IMR-90 (cell line): Measurements from ENCODE around the gene STOX2. TPM values are rescaled to one million over a fixed set of nuclear protein-coding genes. Genes with fewer than 3 reads are reported as not detected.

Experiments
- ATAC-seq: fragments of 200-7000 bp; cut with Tn5 transposase; 2 replicates; pipeline ENCODE4 v1.9.1; 2020; ENCODE audit warnings: low read depth, mild to moderate bottlenecking, moderate library complexity
- BruUV-seq: library from RNA; stranded (reverse); fragments of 400-500 nt; replicated peaks from 2 replicates; lab custom pipeline; 2021; lab: Mats Ljungman, UMichigan
- CTCF ChIA-PET: fragments of 300-600 bp; formaldehyde crosslinking; extraction: SDS; loops from one replicate; lab custom pipeline; 2021; ENCODE audit warnings: antibody characterized with exemption; lab: Yijun Ruan, JAX
- POLR2A ChIA-PET: fragments of 300-600 bp; sonication (Branson Sonifier 250); formaldehyde crosslinking; loops from one replicate; lab custom pipeline; 2022; ENCODE audit warnings: antibody characterized with exemption; ENCODE audit not compliant: unreplicated experiment; lab: Charles Lee
- DNase-seq: peaks from one replicate; pipeline ENCODE4 v3.0.0; 2013
- H2AFZ ChIP-seq: replicated peaks from 2 replicates; pipeline ENCODE3; 2013; ENCODE audit warnings: low read length, mild to moderate bottlenecking; ENCODE audit not compliant: poor library complexity
- H2AK5ac ChIP-seq: 2 replicates; pipeline ENCODE4 v1.6.1; 2013; ENCODE audit warnings: low read depth, low read length, inconsistent platforms
- H2AK9ac ChIP-seq: replicated peaks from 2 replicates; pipeline ENCODE3; 2013; ENCODE audit warnings: mild to moderate bottlenecking, low read depth, low read length, moderate library complexity; ENCODE audit not compliant: poor library complexity
- H2BK120ac ChIP-seq: 2 replicates; pipeline ENCODE4 v1.6.1; 2013; ENCODE audit warnings: low read depth, low read length, inconsistent platforms
- H2BK15ac ChIP-seq: 3 replicates; pipeline ENCODE4 v1.6.1; 2013; ENCODE audit warnings: low read depth, low read length, inconsistent platforms
- H2BK20ac ChIP-seq: 2 replicates; pipeline ENCODE4 v1.6.1; 2013; ENCODE audit warnings: low read depth, mild to moderate bottlenecking, inconsistent platforms, low read length, moderate library complexity
- H2BK5ac ChIP-seq: 2 replicates; pipeline ENCODE4 v1.6.1; 2013; ENCODE audit warnings: mild to moderate bottlenecking, low read depth, low read length, inconsistent platforms; ENCODE audit not compliant: poor library complexity, severe bottlenecking
- H3K14ac ChIP-seq: replicated peaks from 2 replicates; pipeline ENCODE4 v1.6.1; 2013; ENCODE audit warnings: low read depth, low read length, inconsistent platforms
- H3K18ac ChIP-seq: 2 replicates; pipeline ENCODE4 v1.6.1; 2013; ENCODE audit warnings: low read depth, low read length, control low read depth
- H3K23ac ChIP-seq: 2 replicates; pipeline ENCODE4 v1.6.1; 2013; ENCODE audit warnings: low read depth, low read length, inconsistent platforms
- H3K27ac ChIP-seq: 2 replicates; pipeline ENCODE4 v1.5.1; 2013; ENCODE audit warnings: mild to moderate bottlenecking, control low read depth, low read length; ENCODE audit not compliant: insufficient read depth
- H3K27me3 ChIP-seq: 2 replicates; pipeline ENCODE4 v1.6.1; 2013; ENCODE audit warnings: low read length; ENCODE audit not compliant: control insufficient read depth, insufficient read depth
- H3K36me3 ChIP-seq: 2 replicates; pipeline ENCODE4 v1.6.1; 2013; ENCODE audit warnings: low read length, mixed read lengths; ENCODE audit not compliant: control insufficient read depth, insufficient read depth
- H3K4ac ChIP-seq: 2 replicates; pipeline ENCODE4 v1.6.1; 2013; ENCODE audit warnings: low read depth, low read length, inconsistent platforms
- H3K4me1 ChIP-seq: 2 replicates; pipeline ENCODE4 v1.6.1; 2013; ENCODE audit warnings: low read length, mixed read lengths; ENCODE audit not compliant: control insufficient read depth, insufficient read depth
- H3K4me2 ChIP-seq: 2 replicates; pipeline ENCODE4 v1.6.1; 2013; ENCODE audit warnings: low read depth, mild to moderate bottlenecking, control low read depth, low read length, moderate library complexity
- H3K4me3 ChIP-seq: 2 replicates; pipeline ENCODE4 v1.5.1; 2013; ENCODE audit warnings: low read depth, mild to moderate bottlenecking, control low read depth, low read length, moderate library complexity; ENCODE audit not compliant: insufficient read depth
- H3K56ac ChIP-seq: 2 replicates; pipeline ENCODE4 v1.6.1; 2013; ENCODE audit warnings: low read length, inconsistent platforms; ENCODE audit not compliant: insufficient read depth; ENCODE audit errors: extremely low read depth
- H3K79me1 ChIP-seq, 2 experiments: 2 replicates each; pipeline ENCODE4 v1.6.1; 2013; ENCODE audit warnings: low read length in 2 of 2, inconsistent platforms in 1 of 2, low read depth in 1 of 2
- H3K9ac ChIP-seq: 2 replicates; pipeline ENCODE4 v1.6.1; 2013; ENCODE audit warnings: low read depth, low read length, control low read depth
- H3K9me1 ChIP-seq: 2 replicates; pipeline ENCODE4 v1.6.1; 2013; ENCODE audit warnings: low read length, inconsistent platforms; ENCODE audit not compliant: insufficient read depth
- H3K9me3 ChIP-seq: 2 replicates; pipeline ENCODE4 v1.6.1; 2013; ENCODE audit warnings: low read length; ENCODE audit not compliant: control insufficient read depth, insufficient read depth
- H4K20me1 ChIP-seq: 2 replicates; pipeline ENCODE4 v1.6.1; 2013; ENCODE audit warnings: low read length, inconsistent platforms; ENCODE audit not compliant: insufficient read depth
- H4K5ac ChIP-seq: 2 replicates; pipeline ENCODE4 v1.6.1; 2013; ENCODE audit warnings: mild to moderate bottlenecking, low read depth, low read length, control low read depth
- H4K8ac ChIP-seq, 2 experiments: 2 replicates each; pipeline ENCODE4 v1.6.1; 2013; ENCODE audit warnings: low read depth in 2 of 2, low read length in 2 of 2, control low read depth in 1 of 2, inconsistent platforms in 1 of 2
- H4K91ac ChIP-seq: 2 replicates; pipeline ENCODE4 v1.6.1; 2013; ENCODE audit warnings: low read depth, low read length, inconsistent platforms; ENCODE audit not compliant: insufficient read depth
- BHLHE40 ChIP-seq: fragments of 150-350 bp; IDR thresholded peaks from 2 replicates; pipeline ENCODE4 v1.6.1; 2016; ENCODE audit warnings: mild to moderate bottlenecking, low read depth, low read length
- CEBPB ChIP-seq: IDR thresholded peaks from 2 replicates; pipeline ENCODE4 v1.6.1; 2012; ENCODE audit warnings: low read depth, low read length, improper control_type of control experiment
- CHD1 ChIP-seq: IDR thresholded peaks from 2 replicates; pipeline ENCODE4 v1.6.1; 2012; ENCODE audit warnings: low read depth, low read length, improper control_type of control experiment
- FOS ChIP-seq: fragments of 150-350 bp; IDR thresholded peaks from 2 replicates; pipeline ENCODE4 v1.6.1; 2016; ENCODE audit warnings: low read depth, low read length
- MAFK ChIP-seq: IDR thresholded peaks from 2 replicates; pipeline ENCODE4 v1.6.1; 2012; ENCODE audit warnings: low read depth, low read length, improper control_type of control experiment
- MAZ ChIP-seq: IDR thresholded peaks from 2 replicates; pipeline ENCODE4 v1.6.1; 2012; ENCODE audit warnings: low read depth, mild to moderate bottlenecking, low read length, improper control_type of control experiment, moderate library complexity, borderline replicate concordance
- MXI1 ChIP-seq: IDR thresholded peaks from 2 replicates; pipeline ENCODE4 v1.6.1; 2012; ENCODE audit warnings: low read depth, mild to moderate bottlenecking, low read length, moderate library complexity, borderline replicate concordance
- NFE2L2 ChIP-seq: fragments of 150-350 bp; IDR thresholded peaks from 2 replicates; pipeline ENCODE4 v1.6.1; 2016; ENCODE audit warnings: low read depth, mild to moderate bottlenecking, low read length
- POLR2A ChIP-seq: IDR thresholded peaks from 2 replicates; pipeline ENCODE4 v1.6.1; 2012; ENCODE audit warnings: mild to moderate bottlenecking, low read depth, low read length
- RAD21 ChIP-seq: IDR thresholded peaks from 2 replicates; pipeline ENCODE4 v1.6.1; 2012; ENCODE audit warnings: low read length, improper control_type of control experiment
- RCOR1 ChIP-seq: IDR thresholded peaks from 2 replicates; pipeline ENCODE4 v1.6.1; 2012; ENCODE audit warnings: mild to moderate bottlenecking, low read length, improper control_type of control experiment; ENCODE audit not compliant: insufficient replicate concordance
- RFX5 ChIP-seq: IDR thresholded peaks from 2 replicates; pipeline ENCODE4 v1.8.0; 2012; ENCODE audit warnings: low read depth, mild to moderate bottlenecking, low read length, moderate library complexity
- SMC3 ChIP-seq: fragments of 150-350 bp; IDR thresholded peaks from 2 replicates; pipeline ENCODE4 v1.6.1; 2016; ENCODE audit warnings: low read depth, mild to moderate bottlenecking, antibody characterized with exemption, low read length, moderate library complexity
- WGBS, 2 experiments: methylation state at CpG; one replicate each; pipeline versions ENCODE4 v1.1.5 to v1.1.7; 2013; ENCODE audit warnings: missing lambda C conversion rate in 2 of 2; ENCODE audit not compliant: insufficient read length in 1 of 2; ENCODE audit errors: extremely low coverage in 2 of 2; 5-methylcytosine and 5-hydroxymethylcytosine counted together
- dilution Hi-C: fragments of 300-500 bp; cut with HindIII; formaldehyde crosslinking; loops from one replicate; pipeline ENCODE4 v1.14.3; 2018; ENCODE audit warnings: low sequenced_read_pairs; ENCODE audit not compliant: unreplicated experiment
- in situ Hi-C: fragments of 300-500 bp; cut with MboI; formaldehyde crosslinking; loops from 3 replicates; pipeline ENCODE4 v1.14.3; 2019; ENCODE audit warnings: low sequenced_read_pairs, inconsistent platforms, mixed read lengths
- intact Hi-C: fragments of 100-400 bp; cut with micrococcal nuclease; formaldehyde crosslinking; loops from 2 replicates; pipeline ENCODE4 v1.10.0; 2022
- polyA plus RNA-seq, 3 experiments: library from polyadenylated mRNA; depleted of rRNA; stranded (reverse); fragments of >200 nt; gene quantifications; 2 replicates each; pipeline ENCODE4 v1.2.3, GENCODE V29; 2012; ENCODE audit warnings: low replicate concordance in 1 of 3
- total RNA-seq: library from RNA; depleted of rRNA; stranded (reverse); fragments of >200 nt; gene quantifications from 2 replicates; pipeline ENCODE4 v1.2.3, GENCODE V29; 2012
- TF ChIP-seq, protein P1 (sequence below): conservative IDR thresholded peaks from 2 replicates; pipeline ENCODE4 v1.5.1; 2012; ENCODE audit warnings: mild to moderate bottlenecking, low read depth, low read length, improper control_type of control experiment
- TF ChIP-seq, protein P2 (sequence below): fragments of 150-350 bp; IDR thresholded peaks from 2 replicates; pipeline ENCODE4 v1.6.1; 2017; ENCODE audit warnings: mild to moderate bottlenecking, antibody characterized with exemption, low read length, low read depth
- TF ChIP-seq, protein P3 (sequence below): fragments of 150-350 bp; IDR thresholded peaks from 2 replicates; pipeline ENCODE4 v1.6.1; 2016; ENCODE audit warnings: low read depth, mild to moderate bottlenecking, low read length, moderate library complexity, borderline replicate concordance

STOX2 gene
- total and polyA plus RNA-seq, 2 of the 4 experiments (the other 2 are of a cell fraction), result 1.1 to 5.4 TPM

DNA sequence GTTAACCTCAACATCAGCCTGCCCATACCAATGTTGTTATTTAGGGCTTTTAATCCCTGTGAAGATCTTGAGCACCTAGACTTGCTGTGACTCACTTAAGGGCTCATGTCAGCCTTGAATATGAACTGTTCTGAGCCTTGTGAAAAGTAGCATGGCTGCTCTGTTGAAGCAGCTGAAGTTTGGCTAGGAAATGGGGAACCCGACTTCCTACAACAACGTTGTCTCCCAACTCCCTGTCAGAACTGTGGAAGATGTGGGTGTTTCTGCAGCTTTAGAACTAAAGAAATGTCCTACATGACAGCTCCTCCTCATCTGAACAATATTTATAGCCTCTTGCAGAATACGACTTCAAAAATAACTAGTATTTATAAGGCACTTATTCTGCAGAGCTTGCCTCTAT, 27.5 kb downstream of the STOX2 start:
- DNase-seq (no peak), ATAC-seq (no peak)
- Histone ChIP-seq H4K8ac (no peak overlapping the region), H3K4ac (no peak overlapping the region), H3K9me3 (no peaks in the 10 kb centered on the region), H2BK5ac (no peak overlapping the region), H3K56ac (no peak overlapping the region), H3K9ac (no peak overlapping the region), H3K79me1 (no peaks in the 10 kb centered on the region), H3K27ac (no peak overlapping the region), H3K4me1 (peaks cover 5% of the 10 kb centered on the region; the same call in 1 of the 2 replicates), H4K91ac (no peak overlapping the region), H3K9me1 (no peaks in the 10 kb centered on the region; the same call in 1 of the 2 replicates), H3K14ac (no peak overlapping the region), H2BK15ac (no peak overlapping the region), H3K18ac (no peak overlapping the region), H3K36me3 (peaks cover 1% of the 10 kb centered on the region; the same call in 1 of the 2 replicates), H3K4me3 (no peak overlapping the region), H2AFZ (no peak overlapping the region), H2AK9ac (no peak overlapping the region), H3K4me2 (no peak overlapping the region), H4K20me1 (no peaks in the 10 kb centered on the region), H2AK5ac (no peak overlapping the region), H3K23ac (no peak overlapping the region), H3K27me3 (no peaks in the 10 kb centered on the region), H4K5ac (no peak overlapping the region), H2BK20ac (no peak overlapping the region), H2BK120ac (no peak overlapping the region)
- ChIA-PET CTCF (interaction anchor here (0.5 kb wide), 1 partner anchor 556 kb away, joined by 3 read pairs; no protein-coding TSS in a partner anchor), POLR2A (no interaction called here)
- in situ Hi-C loops (no loop called here), intact Hi-C loops (no loop called here), dilution Hi-C loops (no loop called here)
- WGBS, 2 experiments, result no CpG with 5 or more reads among the region's 3 CpGs
- no TSS peak for BruUV-seq
- TF ChIP-seq POLR2A (no peak), RCOR1 (no peak), NFE2L2 (no peak), CEBPB (no peak), SMC3 (no peak), RFX5 (no peak), FOS (no peak), MAZ (no peak), BHLHE40 (no peak), CHD1 (no peak), MAFK (no peak), MXI1 (no peak), RAD21 (no peak)
- TF ChIP-seq, protein P1, sequence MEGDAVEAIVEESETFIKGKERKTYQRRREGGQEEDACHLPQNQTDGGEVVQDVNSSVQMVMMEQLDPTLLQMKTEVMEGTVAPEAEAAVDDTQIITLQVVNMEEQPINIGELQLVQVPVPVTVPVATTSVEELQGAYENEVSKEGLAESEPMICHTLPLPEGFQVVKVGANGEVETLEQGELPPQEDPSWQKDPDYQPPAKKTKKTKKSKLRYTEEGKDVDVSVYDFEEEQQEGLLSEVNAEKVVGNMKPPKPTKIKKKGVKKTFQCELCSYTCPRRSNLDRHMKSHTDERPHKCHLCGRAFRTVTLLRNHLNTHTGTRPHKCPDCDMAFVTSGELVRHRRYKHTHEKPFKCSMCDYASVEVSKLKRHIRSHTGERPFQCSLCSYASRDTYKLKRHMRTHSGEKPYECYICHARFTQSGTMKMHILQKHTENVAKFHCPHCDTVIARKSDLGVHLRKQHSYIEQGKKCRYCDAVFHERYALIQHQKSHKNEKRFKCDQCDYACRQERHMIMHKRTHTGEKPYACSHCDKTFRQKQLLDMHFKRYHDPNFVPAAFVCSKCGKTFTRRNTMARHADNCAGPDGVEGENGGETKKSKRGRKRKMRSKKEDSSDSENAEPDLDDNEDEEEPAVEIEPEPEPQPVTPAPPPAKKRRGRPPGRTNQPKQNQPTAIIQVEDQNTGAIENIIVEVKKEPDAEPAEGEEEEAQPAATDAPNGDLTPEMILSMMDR, result no peak
- TF ChIP-seq, protein P2, sequence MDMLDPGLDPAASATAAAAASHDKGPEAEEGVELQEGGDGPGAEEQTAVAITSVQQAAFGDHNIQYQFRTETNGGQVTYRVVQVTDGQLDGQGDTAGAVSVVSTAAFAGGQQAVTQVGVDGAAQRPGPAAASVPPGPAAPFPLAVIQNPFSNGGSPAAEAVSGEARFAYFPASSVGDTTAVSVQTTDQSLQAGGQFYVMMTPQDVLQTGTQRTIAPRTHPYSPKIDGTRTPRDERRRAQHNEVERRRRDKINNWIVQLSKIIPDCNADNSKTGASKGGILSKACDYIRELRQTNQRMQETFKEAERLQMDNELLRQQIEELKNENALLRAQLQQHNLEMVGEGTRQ, result no peak
- TF ChIP-seq, protein P3, sequence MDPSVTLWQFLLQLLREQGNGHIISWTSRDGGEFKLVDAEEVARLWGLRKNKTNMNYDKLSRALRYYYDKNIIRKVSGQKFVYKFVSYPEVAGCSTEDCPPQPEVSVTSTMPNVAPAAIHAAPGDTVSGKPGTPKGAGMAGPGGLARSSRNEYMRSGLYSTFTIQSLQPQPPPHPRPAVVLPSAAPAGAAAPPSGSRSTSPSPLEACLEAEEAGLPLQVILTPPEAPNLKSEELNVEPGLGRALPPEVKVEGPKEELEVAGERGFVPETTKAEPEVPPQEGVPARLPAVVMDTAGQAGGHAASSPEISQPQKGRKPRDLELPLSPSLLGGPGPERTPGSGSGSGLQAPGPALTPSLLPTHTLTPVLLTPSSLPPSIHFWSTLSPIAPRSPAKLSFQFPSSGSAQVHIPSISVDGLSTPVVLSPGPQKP, result no peak
